GM19023 (cell line): ENCODE results near the gene SLC6A12.

ENCODE experiments used
- ATAC-seq: cut with Tn5 transposase; IDR thresholded peaks from one replicate; pipeline ENCODE4 v1.9.1; 2021; ENCODE audit warnings: mild to moderate bottlenecking, moderate library complexity; ENCODE audit not compliant: unreplicated experiment

SLC6A12 gene

DNA sequence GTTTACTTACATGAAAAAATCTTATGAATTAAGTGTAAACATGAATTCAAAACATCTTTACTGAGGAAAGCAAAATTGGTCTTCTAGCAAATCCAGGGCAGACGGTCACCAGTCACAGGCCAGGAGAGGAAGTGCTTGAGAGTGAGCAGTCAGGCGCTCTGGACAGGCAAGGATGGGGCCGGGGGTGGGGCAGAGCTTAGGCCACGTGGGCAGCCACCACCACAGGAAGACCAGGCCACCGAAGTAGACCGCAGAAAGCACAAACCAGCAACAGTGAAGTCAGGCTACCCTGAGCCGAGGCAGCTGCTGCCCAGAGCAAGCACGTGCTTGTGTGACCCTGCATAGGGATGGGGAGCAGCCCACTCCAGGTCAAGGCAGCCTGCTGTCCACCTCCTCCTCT is 33.5 kb downstream of the SLC6A12 start:
- no peak for ATAC-seq

DNA sequence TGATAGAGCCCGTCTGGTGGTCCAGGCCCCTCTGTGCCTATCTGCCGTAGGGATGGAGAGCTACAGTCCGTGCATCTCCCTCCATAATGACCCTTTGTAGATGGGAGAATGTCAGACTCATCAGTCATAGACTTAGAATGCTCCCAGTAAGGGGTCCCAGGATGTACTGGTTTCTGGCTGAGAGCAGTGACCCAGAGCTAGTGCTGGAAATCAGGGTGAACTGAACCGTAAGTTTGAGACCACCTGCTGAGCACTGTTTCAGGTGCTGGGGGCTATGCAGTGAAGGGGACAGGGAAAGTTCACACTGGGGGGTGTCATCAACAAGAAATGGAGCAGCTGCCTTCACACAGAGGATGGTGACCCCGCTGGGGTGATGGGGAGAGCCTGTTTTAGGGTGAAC is 34.1 kb downstream of the SLC6A12 start:
- no peak for ATAC-seq

DNA sequence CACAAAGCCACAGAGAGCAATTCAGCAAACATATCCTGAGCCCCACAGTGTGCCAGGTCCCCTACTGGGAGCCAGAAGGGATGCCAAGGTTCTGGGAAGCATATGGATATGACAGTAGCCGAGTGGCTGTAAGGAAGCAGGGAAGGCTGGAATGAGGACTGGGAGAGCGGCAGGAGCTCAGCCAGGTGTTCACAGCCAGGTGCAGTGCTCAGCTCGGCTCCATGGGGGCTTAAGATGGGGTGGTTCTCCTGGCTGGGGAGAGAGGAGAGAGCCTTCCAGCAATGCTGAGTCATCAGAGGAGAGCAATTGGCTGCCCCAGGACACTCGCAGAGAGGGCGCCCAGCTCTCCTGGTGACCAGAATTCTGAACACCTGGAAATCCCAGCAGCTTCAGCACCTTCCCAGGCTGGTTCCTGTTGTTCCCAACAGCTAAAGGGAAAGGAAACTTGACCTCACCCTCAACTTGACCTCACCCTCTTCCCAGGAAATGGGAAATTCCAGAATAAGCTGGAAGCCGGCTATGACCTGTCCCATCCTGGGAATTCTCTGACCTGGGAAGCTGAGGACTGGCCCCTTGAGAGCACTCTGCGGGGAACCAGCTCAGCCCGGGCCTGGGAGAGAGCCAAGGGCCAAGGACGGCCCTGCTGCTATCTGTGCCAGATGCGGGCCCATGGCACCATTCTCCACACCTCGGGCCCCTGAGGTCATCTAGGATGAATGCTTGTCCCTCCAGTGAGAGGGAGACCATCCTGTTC is 34.6 kb downstream of the SLC6A12 start:
- no peak for ATAC-seq

DNA sequence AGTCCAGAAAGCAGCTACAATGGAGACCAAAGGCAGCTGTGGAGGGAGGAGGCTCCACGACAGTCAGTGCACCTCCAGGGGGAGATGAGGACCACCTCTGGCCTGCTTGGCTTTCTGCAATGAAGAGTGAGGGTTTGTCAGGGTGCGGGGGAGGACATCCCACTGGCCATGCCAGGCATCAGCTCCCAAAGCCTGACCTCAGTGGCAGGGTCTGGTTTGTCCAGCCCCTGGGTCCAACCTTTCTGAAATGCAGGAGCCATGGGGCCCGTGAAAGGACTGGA is 35.2 kb downstream of the SLC6A12 start:
- no peak for ATAC-seq

DNA sequence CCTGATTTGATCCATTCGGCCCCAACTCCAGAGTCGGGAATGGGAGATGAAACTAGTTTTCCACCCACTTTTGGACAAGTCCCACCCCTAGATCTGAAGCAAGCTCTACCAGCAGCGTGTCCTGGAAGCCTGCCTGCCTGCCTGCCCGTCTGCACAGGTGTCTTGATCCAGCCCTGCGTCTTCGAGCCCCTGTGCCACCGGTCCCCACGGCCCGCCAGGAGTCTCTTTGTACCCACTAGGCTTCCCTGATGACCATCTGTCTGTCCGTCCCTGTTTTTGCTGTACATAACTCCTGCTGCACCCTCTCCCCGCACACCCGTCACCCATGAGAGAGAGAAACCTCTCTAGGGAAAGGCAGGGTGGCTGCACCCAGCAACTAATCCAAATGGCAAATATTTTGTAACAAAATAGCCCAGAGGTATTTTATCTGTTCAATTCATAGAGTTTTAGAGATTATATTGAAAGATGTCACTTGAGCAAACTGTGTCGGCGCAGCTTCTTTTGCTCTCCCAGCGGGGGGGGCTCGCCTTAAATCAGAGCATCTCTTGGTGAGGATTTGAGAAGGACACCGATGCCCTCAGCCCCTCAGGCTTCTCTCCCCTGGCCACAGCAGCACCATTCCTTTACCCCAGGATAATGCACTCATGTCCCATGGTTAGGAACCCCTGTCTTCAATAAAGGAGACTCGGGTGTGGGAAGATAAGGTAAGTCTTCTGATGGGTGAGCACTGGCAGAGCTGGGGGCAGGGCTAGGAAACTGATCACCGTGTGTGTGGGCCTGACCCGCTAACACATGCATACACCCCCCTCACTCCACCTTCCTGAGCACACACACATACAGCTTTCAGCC is 35.8 kb downstream of the SLC6A12 start:
- ATAC-seq, result no peak

DNA sequence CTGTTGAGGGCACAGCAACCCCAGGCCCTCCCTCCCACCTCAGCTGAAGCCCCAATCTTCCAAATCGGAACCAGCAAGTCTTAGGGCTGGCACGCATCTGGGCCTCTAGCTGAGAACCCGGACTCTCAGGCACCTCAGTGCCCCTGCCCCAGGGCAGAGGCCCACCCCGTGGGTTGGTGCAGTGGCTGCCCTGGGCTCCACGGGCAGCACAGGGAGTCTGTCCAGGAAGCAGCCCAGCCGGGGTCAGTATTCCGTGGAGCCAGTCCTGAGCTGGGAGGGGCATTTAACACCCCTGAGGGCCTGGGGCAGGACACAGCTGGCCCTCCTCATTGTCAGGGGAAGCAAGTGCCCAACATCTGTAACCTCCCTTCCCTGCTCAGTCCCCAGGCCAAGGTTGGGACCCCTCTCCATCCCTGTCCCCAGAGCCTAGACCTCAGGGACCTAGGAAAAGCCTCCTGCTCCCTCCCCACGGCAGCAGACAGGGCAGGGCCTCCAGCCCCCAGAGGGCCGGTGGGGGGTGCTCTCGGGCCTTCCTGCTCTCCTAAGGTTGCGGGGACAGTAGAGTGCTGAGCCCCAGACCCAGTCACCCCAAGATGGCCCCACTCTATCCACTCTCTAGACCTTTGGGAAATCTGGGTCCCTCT is 36.5 kb downstream of the SLC6A12 start:
- no peak for ATAC-seq

DNA sequence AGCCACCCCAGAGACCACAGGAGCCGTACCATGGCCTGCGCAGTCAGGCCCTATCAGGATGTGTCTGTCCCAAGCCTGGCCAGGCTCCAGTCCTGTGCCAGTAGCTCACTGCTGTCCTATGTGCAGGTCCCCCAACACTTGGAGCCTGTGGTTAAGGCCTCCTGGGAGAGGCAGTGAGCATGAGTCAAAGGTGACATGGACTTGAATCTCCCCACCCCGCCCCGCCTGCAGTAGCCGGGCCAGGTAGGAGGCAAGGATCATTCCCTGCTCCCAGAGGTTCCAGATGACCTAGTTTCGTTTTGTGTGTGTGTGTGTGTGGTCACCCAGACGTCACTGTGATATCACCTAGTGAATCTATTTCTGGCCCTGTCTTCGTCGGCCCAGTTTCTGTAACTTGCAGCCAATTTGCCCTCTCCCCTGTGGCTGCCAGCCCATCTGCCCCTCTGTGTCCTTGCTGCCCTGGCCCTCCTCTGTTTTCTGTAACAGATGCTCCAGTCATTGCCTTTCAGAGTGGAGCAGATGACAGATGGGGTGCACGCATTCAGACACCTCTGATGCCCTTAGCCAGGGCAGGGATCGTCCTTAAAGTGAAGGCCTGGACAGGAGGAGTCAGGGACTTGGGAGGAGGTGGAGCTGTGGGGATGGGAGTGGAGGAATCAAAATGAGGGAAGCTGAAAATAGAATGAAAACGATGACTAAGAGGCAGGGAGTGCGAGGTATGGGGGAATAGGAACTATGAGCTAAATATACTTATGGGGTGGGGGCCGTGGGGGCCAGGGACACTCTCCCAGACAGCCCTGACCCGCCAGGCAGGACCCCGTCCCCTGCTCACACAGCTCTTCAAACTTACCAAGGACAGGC is 37.4 kb downstream of the SLC6A12 start:
- no peak for ATAC-seq

DNA sequence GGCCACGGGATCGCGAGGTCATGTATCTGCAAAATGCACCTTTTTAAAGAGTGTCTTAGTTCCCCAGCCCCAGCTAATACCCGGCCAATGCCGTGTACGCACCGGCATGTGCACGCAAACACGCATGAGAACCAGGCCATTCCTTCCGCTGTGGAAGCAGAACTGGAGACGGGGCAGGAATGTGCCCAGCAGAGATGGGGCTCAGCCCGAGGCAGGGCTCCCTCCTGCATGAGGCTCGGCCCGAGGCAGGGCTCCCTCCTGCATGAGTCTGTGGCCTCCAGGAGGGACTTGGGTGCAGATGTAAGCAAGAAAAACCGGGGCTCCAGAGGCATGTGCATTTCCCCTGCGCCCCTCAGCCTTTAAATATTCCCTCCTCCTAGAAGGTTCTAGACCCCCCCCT is 38.2 kb downstream of the SLC6A12 start:
- no peak for ATAC-seq

DNA sequence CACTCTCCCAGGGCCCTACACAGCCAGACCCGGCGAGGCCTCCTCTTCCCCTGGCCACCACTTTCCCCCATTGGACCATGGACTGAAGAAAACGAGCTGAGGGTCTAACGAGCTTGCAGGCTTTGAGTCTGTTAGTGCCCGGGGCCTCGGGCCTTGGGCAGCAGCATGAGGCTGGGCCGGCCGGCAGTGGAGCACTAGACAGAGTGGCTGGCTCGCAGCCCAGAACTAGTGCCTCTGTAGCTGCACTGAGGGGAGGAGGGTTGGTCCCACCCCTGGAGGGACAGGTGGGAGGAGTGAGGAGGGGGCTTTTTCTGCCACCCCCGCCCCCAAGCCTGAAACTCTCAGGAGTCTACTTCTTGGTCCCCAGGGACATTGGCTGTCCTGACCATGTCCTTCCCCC is 38.7 kb downstream of the SLC6A12 start:
- ATAC-seq, result no peak

DNA sequence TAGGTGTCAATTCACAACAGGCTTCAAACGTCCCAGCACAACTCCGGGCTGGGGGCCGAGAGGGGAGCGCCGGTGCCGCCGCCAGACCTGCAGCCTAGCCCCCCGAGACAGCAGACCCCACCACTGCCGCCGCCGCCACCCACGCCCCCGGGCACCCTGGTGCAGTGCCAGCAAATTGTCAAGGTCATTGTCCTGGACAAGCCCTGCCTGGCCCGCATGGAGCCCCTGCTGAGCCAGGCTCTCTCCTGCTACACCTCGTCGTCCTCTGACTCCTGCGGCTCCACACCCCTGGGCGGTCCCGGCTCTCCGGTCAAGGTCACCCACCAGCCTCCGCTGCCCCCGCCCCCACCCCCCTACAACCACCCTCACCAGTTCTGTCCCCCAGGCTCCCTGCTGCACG is 39.4 kb downstream of the SLC6A12 start:
- ATAC-seq, result no peak

DNA sequence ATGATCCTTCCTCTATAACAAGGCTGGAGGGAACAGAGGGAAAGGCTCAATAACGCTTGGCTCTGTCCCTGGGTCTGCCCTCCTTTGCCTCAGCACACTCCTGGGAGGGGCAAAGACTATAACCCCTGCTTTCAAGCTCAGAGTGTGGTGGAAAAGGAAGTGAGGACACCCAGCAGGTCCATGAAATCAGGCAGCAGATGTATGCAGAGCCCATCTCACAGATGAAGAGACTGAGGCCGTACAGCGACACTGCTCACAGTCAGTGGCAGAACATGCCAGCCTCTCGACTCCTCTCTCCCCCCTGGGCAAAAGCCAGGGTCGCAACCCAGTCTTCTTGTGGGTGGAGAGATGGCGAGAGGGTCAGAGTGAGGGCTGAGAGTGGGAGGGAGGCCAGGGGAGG is 39.8 kb downstream of the SLC6A12 start:
- ATAC-seq, result no peak

DNA sequence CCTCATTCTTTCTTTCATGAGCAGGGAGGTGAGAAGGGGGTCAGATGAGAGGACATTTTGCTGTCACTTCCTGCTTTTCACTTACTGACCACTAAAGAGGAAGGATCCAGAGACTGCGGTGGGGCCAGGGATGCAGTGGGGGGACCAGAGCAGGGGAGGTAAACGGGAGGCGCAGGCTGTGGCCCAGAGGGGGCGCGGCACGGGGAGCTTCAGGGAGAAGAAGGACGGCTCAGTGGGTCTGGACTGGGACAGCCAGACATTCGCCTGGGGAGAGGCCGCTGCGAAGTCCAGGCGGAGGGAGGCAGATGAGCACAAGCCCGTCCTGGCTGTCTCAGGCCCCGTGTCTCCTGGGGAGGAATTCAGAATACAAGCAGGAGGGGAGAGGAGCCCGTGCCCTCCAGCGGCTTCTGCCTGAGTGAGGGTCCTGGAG is 41.2 kb downstream of the SLC6A12 start:
- no peak for ATAC-seq

DNA sequence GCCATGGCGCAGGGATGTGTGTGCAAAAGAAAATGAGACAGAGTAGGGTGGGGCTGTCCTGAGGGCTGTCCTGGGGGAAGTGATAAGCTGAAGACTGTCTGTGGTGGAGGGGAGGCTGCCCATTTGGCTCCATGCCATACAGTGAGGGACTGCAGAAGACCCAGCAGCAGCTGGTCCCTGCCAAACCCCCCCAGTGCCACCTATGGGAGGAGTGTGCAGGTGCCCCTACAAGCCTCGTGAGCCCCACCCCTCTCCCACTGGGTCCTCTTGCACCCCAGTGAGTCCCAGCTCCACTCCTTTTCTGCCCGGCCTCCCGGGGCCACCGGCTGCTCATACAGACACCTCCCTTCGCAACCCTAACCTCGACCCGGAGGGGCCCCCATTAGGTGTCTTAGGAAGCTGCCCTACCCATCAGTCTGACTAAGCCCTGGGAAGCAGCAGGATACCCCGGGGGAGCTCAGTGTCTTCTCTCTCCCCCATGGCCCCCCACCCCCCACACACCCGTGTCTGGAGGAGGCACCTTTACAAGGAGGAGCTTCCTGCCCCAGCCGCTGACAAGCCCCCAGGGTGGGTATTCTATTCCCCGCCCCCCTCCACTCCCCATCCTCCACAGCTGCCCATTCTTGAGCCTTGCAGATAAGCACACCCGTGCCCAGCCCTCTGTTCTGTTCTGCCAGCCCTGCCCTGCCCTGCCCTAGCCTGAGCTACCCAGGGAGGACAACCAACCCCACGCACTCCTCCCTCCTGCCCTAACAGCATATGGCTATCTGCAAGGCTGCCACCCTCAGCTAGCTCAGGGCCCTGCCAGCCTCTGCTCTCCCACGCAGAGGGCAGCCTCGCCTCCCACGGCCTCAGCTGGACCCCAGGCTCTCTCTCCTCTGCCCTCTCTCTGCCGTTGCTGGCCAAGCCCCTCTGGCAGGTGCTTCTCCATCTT is 41.9 kb downstream of the SLC6A12 start:
- ATAC-seq, result no peak

DNA sequence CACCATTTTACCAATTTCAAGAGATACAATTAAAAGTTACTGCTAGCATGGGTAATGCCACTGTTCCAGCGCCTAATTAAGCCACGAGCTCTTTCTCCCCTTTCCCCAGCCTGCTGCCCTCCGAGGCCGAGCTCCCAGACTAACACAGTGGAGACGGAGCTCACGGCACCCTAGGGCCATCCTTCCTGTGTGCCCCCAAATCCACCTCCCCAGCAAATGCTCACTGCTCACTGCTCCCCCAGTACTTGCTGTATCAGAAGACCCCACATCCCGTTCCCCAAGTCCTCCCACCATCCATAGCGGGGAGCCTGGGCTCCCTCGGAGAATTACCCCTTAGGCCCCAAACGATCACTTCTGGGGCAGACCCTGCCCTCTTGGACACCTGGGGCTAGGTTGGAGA is 42.7 kb downstream of the SLC6A12 start:
- ATAC-seq, result no peak

DNA sequence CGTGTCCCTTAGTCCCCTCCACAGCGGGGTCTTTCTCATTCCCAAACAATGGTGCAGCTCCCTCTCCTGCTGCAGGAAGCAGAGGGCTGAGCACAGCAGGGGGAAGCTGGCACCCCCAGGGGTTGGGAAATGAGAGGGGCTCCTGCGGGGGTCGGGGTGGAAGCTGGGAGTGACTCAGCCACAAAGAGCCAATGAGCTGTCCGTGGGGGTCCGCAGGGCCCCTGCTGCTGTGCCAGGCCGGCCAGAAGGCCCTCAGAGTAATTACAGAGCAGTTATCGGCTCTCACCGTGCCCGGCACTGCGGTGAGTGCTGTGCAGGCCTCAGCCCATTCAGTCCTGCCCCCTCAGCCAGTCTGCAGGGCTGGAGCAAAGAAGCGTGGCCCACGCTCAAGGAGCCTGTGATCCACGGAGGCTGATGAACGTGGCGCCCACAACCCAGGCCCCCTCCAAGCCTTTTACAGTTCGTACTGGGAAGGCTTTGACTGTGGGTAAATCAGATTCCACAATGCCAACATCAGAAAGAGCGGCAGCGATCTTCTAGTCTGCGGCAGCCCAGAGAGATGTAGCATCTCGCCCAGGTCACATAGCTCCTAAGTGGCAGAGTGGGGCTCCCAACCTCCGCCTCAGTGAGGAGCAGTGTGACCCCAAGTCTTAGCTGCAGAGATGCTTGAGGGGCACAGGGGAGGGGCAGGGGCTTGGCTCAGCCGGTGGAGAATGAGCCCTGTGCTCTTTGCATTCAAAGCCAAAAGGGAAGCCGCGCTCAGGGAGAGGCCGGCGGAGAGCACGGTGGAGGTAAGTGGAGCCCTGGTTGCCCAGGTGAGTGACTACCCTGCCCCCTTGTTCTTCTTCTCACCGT is 43.4 kb downstream of the SLC6A12 start:
- no peak for ATAC-seq

DNA sequence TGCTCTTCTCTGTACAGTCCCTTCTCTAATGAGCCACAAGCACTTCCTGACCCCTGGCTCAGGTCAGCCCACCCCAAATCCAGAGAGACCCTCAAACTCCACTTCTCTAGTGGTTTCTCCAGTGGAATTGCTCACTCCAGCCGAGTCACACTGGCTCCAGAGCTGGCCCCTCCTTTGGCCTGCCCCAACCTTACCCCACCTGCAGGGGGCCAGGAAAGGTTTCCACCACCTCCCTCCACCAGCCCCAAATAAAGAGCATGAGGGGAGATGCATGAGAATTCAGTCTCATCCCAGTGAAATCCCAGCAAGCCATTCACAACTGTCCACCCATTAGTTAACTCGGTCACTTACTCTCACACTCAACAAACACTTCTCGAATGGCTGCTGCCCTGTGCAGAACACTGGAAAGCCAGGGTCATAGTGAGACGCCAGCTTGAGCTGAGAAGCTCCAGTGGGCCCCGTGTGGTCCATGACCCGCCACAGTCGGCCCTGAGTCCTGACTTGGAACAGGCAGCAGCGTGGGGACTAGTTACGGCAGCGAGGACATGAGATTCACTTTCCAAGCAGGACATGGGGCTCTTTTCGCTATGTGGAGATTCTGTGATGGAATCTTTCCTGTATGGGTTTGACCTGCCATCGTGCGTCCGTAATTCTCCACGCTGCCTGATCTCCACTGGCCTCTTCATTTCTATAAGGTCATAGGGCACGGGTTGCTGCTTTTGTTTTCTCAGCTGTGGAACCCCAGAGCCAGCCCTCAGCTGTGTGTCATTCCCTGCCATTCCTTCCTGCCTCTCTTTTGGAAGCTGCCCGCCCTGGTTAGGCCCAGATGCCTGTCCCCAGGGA is 44.2 kb downstream of the SLC6A12 start:
- no peak for ATAC-seq

DNA sequence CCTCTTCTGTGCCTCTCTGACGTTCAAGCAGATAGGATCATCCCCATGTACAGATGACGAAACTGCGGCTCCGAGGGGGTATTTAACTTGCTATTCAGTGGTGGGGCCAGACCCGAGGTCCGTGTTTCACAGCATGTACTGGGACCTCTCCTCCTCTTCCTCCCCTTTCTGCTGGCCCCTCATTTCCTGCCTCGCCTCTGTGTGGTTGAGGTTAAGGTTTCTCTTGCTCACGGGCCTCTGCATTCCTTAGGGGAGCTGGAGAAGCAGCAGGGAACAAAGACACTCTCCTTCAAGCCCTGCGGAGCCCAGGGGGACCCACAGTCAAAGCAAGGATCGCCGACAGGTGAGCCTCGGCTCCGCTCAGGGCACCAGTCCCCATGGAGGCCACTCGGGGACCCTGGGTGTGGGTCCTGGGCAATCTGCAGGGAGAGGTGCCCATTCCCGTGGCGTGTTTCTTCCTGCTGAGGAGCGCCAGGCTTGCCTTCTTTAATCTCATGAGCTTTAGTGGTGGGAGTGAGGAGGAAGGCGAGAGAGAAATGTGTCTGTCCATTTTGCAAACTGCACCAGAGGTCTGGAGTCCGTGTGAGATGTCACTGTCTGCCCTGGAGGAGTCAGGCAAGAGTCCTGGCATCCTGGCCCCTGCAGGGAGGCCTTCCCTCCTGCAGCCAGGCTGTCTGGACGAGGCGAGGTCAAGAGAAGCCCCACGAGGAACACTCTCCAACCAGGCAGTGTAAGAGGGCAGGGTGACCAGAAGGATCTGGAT is 45.0 kb downstream of the SLC6A12 start:
- no peak for ATAC-seq
